Measurements from ENCODE around the gene ARPC1A.
A peak's percentile ranks its signal among the peaks of the same experiment; 100 is the strongest.
"Not testable (repeated sequence)": the region's sequence is repeated elsewhere in the genome, so short reads cannot be mapped to it uniquely, and the experiment has no call there.

Gene ARPC1A

DNA sequence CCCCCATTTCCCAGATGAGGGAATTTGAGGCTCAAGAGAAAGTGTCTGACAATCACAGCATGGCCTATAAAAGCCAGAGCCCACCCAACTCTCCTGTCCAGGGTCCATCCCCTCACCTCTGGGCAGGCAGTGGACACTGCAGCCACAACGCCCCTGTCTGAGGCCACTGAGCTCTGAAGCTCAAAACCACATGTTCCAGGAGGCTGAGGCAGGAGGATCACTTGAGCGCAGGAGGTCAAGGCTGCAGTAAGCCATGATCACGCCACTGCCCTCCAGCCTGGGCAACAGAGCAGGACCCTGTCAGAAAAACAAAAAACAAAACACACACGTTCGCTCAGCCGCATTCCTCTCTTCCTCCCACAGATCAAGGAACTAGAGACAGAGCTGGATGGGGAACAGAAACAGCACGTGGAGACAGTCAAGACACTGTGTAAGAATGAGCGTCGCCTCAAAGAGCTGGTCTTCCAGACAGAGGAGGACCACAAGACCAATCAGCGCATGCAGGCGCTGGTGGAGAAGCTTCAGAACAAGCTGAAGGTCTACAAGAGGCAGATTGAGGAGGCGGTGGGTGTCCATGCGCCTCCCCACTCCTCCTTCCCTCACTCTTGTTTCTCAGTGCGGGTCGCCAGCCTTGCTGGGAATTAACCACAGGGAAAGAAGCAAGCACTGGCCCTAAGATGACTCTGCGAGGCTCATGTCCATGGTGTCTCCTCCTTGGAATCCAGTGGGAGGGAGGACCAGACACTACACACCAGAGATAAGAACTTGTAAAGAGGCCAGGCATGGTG is 20.0 kb upstream of the ARPC1A start:
- TF ChIP-seq JUND (IDR thresholded peaks at IDR 0.05; ENCODE audit: low read depth), result no peak
- in situ Hi-C loops (cut with HindIII; ENCODE audit: low pct_unique_long_range_greater_than_20kb, low sequenced_read_pairs), result no loop called here
- DNase-seq (ENCODE audit: low read depth in 1 of 2, low spot score in 1 of 2), result no peak

DNA sequence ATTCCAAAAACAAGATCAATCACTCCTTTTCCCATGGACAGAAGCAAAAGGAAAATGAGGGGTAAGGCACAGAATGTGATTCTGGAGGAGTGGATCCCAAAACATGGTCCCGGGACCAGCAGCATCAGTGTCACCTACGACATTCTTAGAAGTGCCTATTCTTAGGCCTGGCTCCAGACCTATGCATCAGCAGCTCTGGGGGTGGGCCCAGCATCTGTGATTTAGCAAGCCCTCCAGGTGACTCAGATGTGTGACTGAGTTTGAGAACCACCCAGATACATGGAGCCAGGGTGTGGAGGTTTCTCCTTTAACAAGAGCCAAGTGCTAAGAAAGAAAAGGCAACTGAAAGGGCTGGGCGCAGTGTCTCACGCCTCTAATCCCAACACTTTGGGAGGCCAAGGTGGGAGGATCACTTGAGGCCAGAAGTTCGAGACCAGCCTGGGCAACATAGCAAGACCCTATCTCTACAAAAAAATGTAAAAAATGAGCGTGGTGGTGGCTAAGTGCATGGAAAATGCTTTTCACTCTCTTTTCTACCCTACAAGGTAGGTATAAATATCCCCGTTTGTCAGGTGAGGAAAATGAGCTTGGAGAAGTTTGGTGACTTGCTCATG is 17.1 kb upstream of the ARPC1A start:
- in situ Hi-C loops (cut with HindIII; ENCODE audit: low pct_unique_long_range_greater_than_20kb, low sequenced_read_pairs), result no loop called here
- TF ChIP-seq JUND (IDR thresholded peaks at IDR 0.05; ENCODE audit: low read depth), result no peak
- DNase-seq (ENCODE audit: low read depth in 1 of 2, low spot score in 1 of 2), result no peak

DNA sequence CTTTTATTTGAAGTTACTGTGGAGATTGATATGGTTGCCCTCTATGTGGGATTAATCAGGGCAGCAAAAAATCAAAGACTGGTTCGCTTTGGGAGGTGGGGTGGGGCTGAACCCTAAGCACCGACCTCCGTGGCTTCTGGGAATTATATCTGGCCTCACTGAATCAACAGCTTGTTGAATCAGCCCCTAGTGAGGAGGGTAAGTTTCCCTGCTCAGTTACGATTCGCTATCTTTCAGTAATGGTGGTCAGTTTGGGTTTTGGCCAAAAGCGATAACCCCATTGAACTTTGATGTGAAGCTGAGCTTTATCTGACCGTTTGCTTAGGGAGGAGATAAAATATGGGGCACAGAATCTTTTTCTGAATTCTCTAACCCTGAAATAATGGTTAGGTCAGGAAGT is 16.6 kb upstream of the ARPC1A start:
- no peak for TF ChIP-seq JUND (IDR thresholded peaks at IDR 0.05; ENCODE audit: low read depth)
- no peak for DNase-seq (ENCODE audit: low read depth in 1 of 2, low spot score in 1 of 2)
- in situ Hi-C loops (cut with HindIII; ENCODE audit: low pct_unique_long_range_greater_than_20kb, low sequenced_read_pairs), result no loop called here

- no peak for DNase-seq (ENCODE audit: low read depth in 1 of 2, low spot score in 1 of 2)
- TF ChIP-seq JUND (IDR thresholded peaks at IDR 0.05; ENCODE audit: low read depth), result no peak
- in situ Hi-C loops (cut with HindIII; ENCODE audit: low pct_unique_long_range_greater_than_20kb, low sequenced_read_pairs), result no loop called here
Observed at GRCh38 chr7:99310004-99310403, 15.7 kb upstream of the ARPC1A start.

GRCh38 chr7:99311702-99312101 is 14.0 kb upstream of the ARPC1A start:
- no peak for DNase-seq (ENCODE audit: low read depth in 1 of 2, low spot score in 1 of 2)
- TF ChIP-seq JUND (IDR thresholded peaks at IDR 0.05; ENCODE audit: low read depth), result no peak
- in situ Hi-C loops (cut with HindIII; ENCODE audit: low pct_unique_long_range_greater_than_20kb, low sequenced_read_pairs), result no loop called here

GRCh38 chr7:99312316-99313203 is 13.1 kb upstream of the ARPC1A start:
- in situ Hi-C loops (cut with HindIII; ENCODE audit: low pct_unique_long_range_greater_than_20kb, low sequenced_read_pairs), result no loop called here
- TF ChIP-seq JUND (IDR thresholded peaks at IDR 0.05; ENCODE audit: low read depth), result no peak
- peak; percentile 48 to 68 for DNase-seq (ENCODE audit: low read depth in 1 of 2, low spot score in 1 of 2)

DNA sequence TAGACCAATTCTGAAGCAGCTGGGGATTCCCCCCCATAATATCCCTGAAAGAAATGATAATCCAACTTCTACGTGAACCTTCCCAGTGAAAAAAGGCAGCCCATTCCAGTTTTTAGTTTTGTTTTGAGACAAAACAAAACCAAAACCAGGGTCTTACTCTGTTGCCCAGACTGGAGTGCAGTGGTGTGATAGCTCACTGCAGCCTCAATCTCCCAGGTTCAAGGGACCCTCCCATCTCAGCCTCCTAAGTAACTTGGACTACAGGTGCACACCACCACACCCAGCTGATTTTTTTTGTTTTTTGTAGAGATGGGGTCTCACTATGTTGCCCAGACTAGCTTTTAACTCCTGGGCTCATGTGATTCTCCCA is 12.5 kb upstream of the ARPC1A start:
- TF ChIP-seq JUND (IDR thresholded peaks at IDR 0.05; ENCODE audit: low read depth), result no peak
- no peak for DNase-seq (ENCODE audit: low read depth in 1 of 2, low spot score in 1 of 2)
- in situ Hi-C loops (cut with HindIII; ENCODE audit: low pct_unique_long_range_greater_than_20kb, low sequenced_read_pairs), result no loop called here

DNA sequence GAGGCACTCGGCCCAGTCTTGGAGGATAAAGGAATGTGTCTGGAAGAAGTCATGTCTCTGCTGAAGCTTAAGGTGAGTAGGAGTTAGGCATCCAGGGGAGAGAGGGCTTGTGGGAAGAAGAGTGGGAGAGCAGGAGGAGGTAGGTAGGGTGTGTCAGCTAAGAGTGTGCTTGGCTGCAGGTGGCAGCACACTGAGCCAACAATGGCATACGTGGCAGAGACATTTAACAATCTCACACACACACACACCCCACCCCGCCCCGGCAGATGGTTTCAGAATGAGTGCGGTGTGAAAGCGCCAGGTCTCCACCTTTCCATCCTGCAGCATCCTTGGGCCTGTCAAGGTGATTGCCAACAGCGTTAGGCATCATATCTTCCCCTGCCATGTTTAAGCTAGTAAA is 11.2 kb upstream of the ARPC1A start:
- TF ChIP-seq JUND (IDR thresholded peaks at IDR 0.05; ENCODE audit: low read depth), result no peak
- DNase-seq (ENCODE audit: low read depth in 1 of 2, low spot score in 1 of 2), result no peak
- in situ Hi-C loops (cut with HindIII; ENCODE audit: low pct_unique_long_range_greater_than_20kb, low sequenced_read_pairs), result no loop called here

DNA sequence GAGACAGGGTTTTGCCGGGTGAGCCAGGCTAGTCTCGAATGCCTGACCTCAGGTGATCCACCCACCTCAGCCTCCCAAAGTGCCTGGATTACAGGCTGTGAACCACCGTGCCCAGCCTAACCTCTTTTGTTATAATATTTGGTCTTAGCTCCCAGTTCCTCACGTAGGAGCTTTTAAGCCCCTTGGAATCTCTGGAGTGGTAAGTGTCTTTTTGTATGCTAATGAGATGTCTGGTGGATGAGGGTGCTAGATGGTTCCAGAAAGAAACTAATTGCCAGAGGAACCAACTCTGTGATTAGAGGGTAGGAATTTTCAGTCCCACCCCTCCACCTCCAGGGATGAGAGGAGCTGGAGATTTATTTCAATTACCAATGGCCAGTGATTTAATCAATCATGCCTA is 5.3 kb upstream of the ARPC1A start:
- DNase-seq (ENCODE audit: low read depth in 1 of 2, low spot score in 1 of 2), result no peak
- TF ChIP-seq JUND (IDR thresholded peaks at IDR 0.05; ENCODE audit: low read depth), result no peak
- in situ Hi-C loops (cut with HindIII; ENCODE audit: low pct_unique_long_range_greater_than_20kb, low sequenced_read_pairs), result no loop called here

DNA sequence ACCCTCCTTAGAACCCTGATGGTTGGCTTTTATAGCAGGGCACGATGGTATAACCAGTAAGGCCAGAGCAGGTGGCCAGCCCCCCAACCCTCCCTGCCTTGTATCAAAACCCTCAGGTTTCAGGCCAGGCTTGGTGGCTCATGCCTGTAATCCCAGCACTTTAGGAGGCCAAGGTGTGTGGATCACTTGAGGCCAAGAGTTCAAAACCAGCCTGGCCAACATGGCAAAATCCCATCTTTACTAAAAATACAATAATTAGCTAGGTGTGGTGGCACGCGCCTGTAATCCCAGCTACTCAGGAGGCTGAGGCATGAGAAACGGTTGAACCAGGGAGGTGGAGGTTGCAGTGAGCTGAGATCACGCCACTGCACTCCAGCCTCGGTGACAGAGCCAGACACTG is 3.0 kb upstream of the ARPC1A start:
- DNase-seq (ENCODE audit: low read depth in 1 of 2, low spot score in 1 of 2); in situ Hi-C loops (cut with HindIII; ENCODE audit: low pct_unique_long_range_greater_than_20kb, low sequenced_read_pairs): not testable (repeated sequence)

DNA sequence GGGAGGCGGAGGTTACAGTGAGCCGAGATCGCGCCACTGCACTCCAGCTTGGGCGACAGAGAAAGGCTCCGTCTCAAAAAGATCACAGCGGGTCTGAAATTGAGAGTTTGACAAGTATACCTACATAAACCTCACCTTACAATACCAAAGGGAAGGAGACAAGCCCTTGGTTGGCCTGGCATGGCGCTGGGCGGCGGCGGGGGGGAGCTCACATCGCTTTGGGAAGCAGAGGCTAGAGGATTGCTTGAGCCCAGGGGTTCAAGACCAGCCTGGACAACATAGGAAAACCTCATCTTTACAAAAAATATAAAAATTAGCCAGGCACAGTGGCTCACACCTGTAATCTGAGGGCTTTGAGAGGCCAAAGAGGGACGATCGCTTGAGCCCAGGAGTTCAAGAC is 1.1 kb upstream of the ARPC1A start:
- no peak for DNase-seq (ENCODE audit: low read depth in 1 of 2, low spot score in 1 of 2)
- in situ Hi-C loops (cut with HindIII; ENCODE audit: low pct_unique_long_range_greater_than_20kb, low sequenced_read_pairs), result no loop called here
- TF ChIP-seq JUND (IDR thresholded peaks at IDR 0.05; ENCODE audit: low read depth), result no peak

GRCh38 chr7:99325001-99325493 is 651 bp upstream of the ARPC1A start:
- no peak for DNase-seq (ENCODE audit: low read depth in 1 of 2, low spot score in 1 of 2)
- TF ChIP-seq JUND (IDR thresholded peaks at IDR 0.05; ENCODE audit: low read depth), result no peak
- in situ Hi-C loops (cut with HindIII; ENCODE audit: low pct_unique_long_range_greater_than_20kb, low sequenced_read_pairs), result no loop called here

- TF ChIP-seq JUND (IDR thresholded peaks at IDR 0.05; ENCODE audit: low read depth), result no peak
- in situ Hi-C loops (cut with HindIII; ENCODE audit: low pct_unique_long_range_greater_than_20kb, low sequenced_read_pairs), result no loop called here
- DNase-seq (ENCODE audit: low read depth in 1 of 2, low spot score in 1 of 2), result no peak
Observed at GRCh38 chr7:99326408-99326782, 697 bp downstream of the ARPC1A start.

- DNase-seq (ENCODE audit: low read depth in 1 of 2, low spot score in 1 of 2); in situ Hi-C loops (cut with HindIII; ENCODE audit: low pct_unique_long_range_greater_than_20kb, low sequenced_read_pairs): not testable (repeated sequence)
Observed at GRCh38 chr7:99330314-99330961, 4.7 kb downstream of the ARPC1A start.
